Measurements from ENCODE around the gene WDR90.

DNA sequence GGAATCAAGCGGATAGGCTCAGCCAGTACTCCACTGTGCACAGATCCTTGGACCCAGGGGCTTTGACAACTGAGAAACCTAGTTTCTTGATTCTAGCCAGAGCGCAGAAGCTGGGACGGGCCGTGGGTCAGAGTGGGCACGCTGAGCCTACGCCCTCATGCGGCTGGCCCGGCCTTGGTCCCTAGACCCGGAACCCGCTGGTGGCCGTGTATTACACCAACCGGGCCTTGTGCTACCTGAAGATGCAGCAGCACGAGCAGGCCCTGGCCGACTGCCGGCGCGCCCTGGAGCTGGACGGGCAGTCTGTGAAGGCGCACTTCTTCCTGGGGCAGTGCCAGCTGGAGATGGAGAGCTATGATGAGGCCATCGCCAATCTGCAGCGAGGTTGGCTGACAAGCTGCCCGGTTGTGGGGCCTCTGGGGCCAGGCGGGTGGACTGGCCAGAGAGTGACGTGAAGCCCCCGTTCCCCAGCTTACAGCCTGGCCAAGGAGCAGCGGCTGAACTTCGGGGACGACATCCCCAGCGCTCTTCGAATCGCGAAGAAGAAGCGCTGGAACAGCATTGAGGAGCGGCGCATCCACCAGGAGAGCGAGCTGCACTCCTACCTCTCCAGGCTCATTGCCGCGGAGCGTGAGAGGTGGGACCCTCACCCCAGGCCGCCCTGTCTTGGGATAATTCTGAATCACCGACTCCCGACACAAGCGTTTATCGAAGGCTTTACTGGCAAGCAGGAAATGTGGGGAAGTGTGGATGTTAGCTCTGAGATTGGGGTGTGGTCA lies 32.0 kb downstream of the WDR90 start:
- TF ChIP-seq, protein P1, sequence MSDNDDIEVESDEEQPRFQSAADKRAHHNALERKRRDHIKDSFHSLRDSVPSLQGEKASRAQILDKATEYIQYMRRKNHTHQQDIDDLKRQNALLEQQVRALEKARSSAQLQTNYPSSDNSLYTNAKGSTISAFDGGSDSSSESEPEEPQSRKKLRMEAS (IDR thresholded peaks at IDR 0.05; ENCODE audit: low read depth, low read length), result no peak
- TF ChIP-seq, protein P2, sequence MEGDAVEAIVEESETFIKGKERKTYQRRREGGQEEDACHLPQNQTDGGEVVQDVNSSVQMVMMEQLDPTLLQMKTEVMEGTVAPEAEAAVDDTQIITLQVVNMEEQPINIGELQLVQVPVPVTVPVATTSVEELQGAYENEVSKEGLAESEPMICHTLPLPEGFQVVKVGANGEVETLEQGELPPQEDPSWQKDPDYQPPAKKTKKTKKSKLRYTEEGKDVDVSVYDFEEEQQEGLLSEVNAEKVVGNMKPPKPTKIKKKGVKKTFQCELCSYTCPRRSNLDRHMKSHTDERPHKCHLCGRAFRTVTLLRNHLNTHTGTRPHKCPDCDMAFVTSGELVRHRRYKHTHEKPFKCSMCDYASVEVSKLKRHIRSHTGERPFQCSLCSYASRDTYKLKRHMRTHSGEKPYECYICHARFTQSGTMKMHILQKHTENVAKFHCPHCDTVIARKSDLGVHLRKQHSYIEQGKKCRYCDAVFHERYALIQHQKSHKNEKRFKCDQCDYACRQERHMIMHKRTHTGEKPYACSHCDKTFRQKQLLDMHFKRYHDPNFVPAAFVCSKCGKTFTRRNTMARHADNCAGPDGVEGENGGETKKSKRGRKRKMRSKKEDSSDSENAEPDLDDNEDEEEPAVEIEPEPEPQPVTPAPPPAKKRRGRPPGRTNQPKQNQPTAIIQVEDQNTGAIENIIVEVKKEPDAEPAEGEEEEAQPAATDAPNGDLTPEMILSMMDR (IDR thresholded peaks at IDR 0.05; ENCODE audit: low read depth, low read length), result peak; percentile 8

Data from NB4 (cell line).